ENCODE results near the gene ECE1.

- TF ChIP-seq NFRKB (IDR thresholded peaks at IDR 0.05) (no peak), LEF1 (IDR thresholded peaks at IDR 0.05; ENCODE audit: borderline replicate concordance) (no peak), FOXA1 (IDR thresholded peaks at IDR 0.05) (no peak), HDGF (IDR thresholded peaks at IDR 0.05; ENCODE audit: borderline replicate concordance) (no peak), L3MBTL2 (conservative IDR thresholded peaks at IDR 0.05) (no peak), FOXM1 (IDR thresholded peaks at IDR 0.05; ENCODE audit: borderline replicate concordance) (no peak), SUZ12 (IDR thresholded peaks at IDR 0.05) (no peak), FOXK2 (IDR thresholded peaks at IDR 0.05) (no peak), CTBP1 (IDR thresholded peaks at IDR 0.05; ENCODE audit: borderline replicate concordance) (no peak)
Measured at GRCh38 chr1:21337454-21337927, 47.2 kb upstream of the ECE1 start.

Measured in HEK293T (cell line).